Fibroblast of skin of back (primary cell): ENCODE data around the gene TUBAL3.
A peak's percentile ranks its signal among the peaks of the same experiment; 100 is the strongest.
"Not testable (repeated sequence)": the region's sequence is repeated elsewhere in the genome, so short reads cannot be mapped to it uniquely, and the experiment has no call there.

Experiments
- DNase-seq: peaks from one replicate; pipeline ENCODE4 v3.0.0-alpha.2; 2013

TUBAL3 gene

GRCh38 chr10:5423771-5424170 is 19.1 kb upstream of the TUBAL3 start:
- DNase-seq: no peak

- DNase-seq: no peak
These were observed 15.0 kb upstream of the TUBAL3 start for GRCh38 chr10:5419466-5420094.

GRCh38 chr10:5418584-5418983 is 14.0 kb upstream of the TUBAL3 start:
- no peak for DNase-seq

GRCh38 chr10:5416981-5417380 is 12.4 kb upstream of the TUBAL3 start:
- no peak for DNase-seq

GRCh38 chr10:5413012-5413938 is 8.6 kb upstream of the TUBAL3 start:
- DNase-seq: peak; percentile 46

GRCh38 chr10:5412277-5412941 is 7.8 kb upstream of the TUBAL3 start, which contains the start of gene NET1:
Gene NET1 (plus strand): TSS chr10:5412557. CDS start chr10:5412693, 136 bp downstream.
- DNase-seq: peak; percentile 83

- DNase-seq: no peak
These were observed 7.3 kb upstream of the TUBAL3 start for GRCh38 chr10:5411941-5412276.

GRCh38 chr10:5410787-5411186 is 6.2 kb upstream of the TUBAL3 start:
- DNase-seq: not testable (repeated sequence)

- DNase-seq: no peak
These were observed 2.3 kb upstream of the TUBAL3 start for GRCh38 chr10:5406918-5407317.

GRCh38 chr10:5402798-5403197 is 1.8 kb downstream of the TUBAL3 start:
- no peak for DNase-seq

- no peak for DNase-seq
These were observed 4.0 kb downstream of the TUBAL3 start for GRCh38 chr10:5400468-5401240.

- no peak for DNase-seq
These were observed 5.3 kb downstream of the TUBAL3 start for GRCh38 chr10:5399332-5399731.

GRCh38 chr10:5396556-5397300 is 7.9 kb downstream of the TUBAL3 start:
- no peak for DNase-seq

GRCh38 chr10:5395168-5395567 is 9.5 kb downstream of the TUBAL3 start:
- no peak for DNase-seq

GRCh38 chr10:5393529-5393928 is 11.1 kb downstream of the TUBAL3 start:
- DNase-seq: no peak

GRCh38 chr10:5391790-5392189 is 12.8 kb downstream of the TUBAL3 start:
- no peak for DNase-seq

GRCh38 chr10:5390607-5391205 is 13.9 kb downstream of the TUBAL3 start:
- no peak for DNase-seq

GRCh38 chr10:5387169-5387568 is 17.5 kb downstream of the TUBAL3 start:
- no peak for DNase-seq

- no peak for DNase-seq
These were observed 19.4 kb downstream of the TUBAL3 start for GRCh38 chr10:5385224-5385623.

- DNase-seq: no peak
These were observed 23.4 kb downstream of the TUBAL3 start for GRCh38 chr10:5381187-5381586.

GRCh38 chr10:5380395-5380794 is 24.2 kb downstream of the TUBAL3 start:
- DNase-seq: not testable (repeated sequence)
